Stimulated activated CD4-positive, alpha-beta T cell treated with anti-CD3 and anti-CD28 coated beads, Interleukin-1b, Interleukin-23, amount 100 ng/mL, for 48 hours (primary cell): Measurements from ENCODE around the gene BTN2A1.
"Not testable (repeated sequence)": the region's sequence is repeated elsewhere in the genome, so short reads cannot be mapped to it uniquely, and the experiment has no call there.

ENCODE experiments used
- DNase-seq: peaks from one replicate; pipeline ENCODE4 v3.0.0-alpha.2; 2020

BTN2A1 gene

GRCh38 chr6:26500102-26500501, 42.3 kb downstream of the BTN2A1 start, which contains the start of gene BTN1A1:
Gene BTN1A1 (plus strand): TSS chr6:26500303. CDS start chr6:26501287, 984 bp downstream.
- no peak for DNase-seq

- DNase-seq, result peak; percentile 34
Measured at GRCh38 chr6:26501482-26501986, 43.8 kb downstream of the BTN2A1 start.

- no peak for DNase-seq
Measured at GRCh38 chr6:26502165-26502564, 44.4 kb downstream of the BTN2A1 start.

- DNase-seq, result no peak
Measured at GRCh38 chr6:26502626-26503025, 44.9 kb downstream of the BTN2A1 start.

GRCh38 chr6:26507658-26508057, 49.9 kb downstream of the BTN2A1 start:
- DNase-seq, result no peak

- DNase-seq, result not testable (repeated sequence)
Measured at GRCh38 chr6:26511033-26511432, 53.3 kb downstream of the BTN2A1 start.

GRCh38 chr6:26514984-26515383, 57.2 kb downstream of the BTN2A1 start:
- no peak for DNase-seq

GRCh38 chr6:26516481-26517427, 59.0 kb downstream of the BTN2A1 start:
- DNase-seq, result no peak
